Measurements from ENCODE around the gene RPGRIP1L.
"Not testable (repeated sequence)": the region's sequence is repeated elsewhere in the genome, so short reads cannot be mapped to it uniquely, and the experiment has no call there.

The RPGRIP1L gene

DNA sequence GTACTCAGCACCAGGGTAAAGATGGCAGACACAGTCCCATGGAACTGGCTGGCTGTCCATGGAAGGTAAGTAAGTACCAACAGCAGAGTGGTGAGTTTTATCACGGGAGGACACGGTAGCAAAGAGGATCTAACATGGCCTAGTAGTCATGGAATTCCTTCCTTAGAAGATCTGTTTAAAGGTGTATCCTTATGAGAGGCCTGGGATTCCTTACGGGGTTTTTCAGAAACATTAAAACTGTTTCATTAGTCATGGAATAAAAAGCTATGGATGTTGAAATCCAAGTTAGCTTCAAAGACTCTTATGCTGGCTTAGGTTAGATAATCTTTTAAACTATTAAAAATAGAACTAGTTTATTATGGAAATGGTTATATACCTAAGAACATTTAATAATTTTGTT is 7.7 kb upstream of the RPGRIP1L start:
- DNase-seq = no peak

DNA sequence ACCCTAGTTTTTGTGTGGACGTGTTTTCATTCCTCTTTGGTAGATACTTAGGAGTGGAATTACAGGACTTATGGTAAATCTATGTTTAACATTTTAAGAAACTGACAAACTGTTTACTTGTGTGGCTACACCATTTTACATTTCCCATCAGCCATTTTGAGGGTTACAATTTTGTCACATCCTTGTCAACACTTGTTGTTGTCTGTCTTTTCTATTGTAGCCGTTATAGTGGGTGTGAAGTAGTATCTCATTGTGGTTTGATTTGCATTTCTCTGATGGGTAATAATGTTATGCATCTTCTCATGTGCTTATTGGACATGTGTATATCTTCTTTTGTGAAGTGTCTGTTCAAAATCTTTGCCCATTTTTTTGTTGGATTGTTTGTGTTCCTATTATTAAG is 4.8 kb upstream of the RPGRIP1L start:
- no peak for DNase-seq

DNA sequence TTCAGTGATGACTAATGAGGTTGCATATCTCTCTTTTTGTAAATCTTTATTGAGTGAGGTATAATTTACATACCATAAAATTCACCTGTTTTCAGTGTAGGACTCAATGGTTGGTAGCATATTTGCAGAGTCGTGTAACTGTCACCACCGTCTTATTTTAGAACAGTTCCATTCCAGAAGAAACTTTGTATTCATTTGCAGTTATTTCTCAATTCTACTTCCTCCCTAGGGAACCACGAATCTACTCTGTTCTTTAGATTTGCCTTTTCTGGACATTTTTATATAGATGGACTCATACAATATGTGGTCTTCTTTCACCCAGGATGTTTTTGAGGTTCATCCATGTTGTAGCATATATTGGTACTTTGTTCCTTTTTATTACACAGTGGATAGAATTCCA is 4.0 kb upstream of the RPGRIP1L start:
- no peak for DNase-seq

DNA sequence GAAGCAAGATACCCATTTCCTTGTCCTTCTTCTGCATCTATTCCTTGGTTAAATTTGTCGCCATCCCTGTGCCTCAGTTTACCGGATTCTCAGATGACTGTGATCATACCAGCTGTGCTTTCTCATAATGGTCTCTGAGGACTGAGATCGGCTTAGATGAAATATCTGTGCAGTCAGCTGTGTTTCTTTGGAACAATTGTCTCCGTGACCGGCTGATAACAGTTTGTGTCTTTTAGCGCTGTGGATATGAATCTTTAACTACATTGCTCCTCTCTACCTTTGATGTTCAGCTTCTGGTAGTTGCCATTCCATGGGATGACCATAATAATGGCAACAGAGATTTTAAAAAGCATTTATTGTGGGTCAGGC is 770 bp upstream of the RPGRIP1L start:
- DNase-seq = no peak

DNA sequence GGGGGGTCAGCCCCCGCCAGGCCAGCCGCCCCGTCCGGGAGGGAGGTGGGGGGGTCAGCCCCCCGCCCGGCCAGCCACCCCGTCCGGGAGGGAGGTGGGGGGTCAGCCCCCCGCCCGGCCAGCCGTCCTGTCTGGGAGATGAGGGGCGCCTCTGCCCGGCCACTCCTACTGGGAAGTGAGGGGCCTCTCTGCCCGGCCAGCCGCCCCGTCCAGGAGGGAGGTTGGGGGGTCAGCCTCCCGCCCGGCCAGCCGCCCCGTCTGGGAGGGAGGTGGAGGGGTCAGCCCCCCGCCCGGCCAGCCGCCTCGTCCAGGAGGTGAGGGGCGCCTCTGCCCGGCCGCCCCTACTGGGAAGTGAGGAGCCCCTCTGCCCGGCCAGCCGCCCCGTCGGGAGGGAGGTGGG is 5.4 kb downstream of the RPGRIP1L start:
- DNase-seq = not testable (repeated sequence)

DNA sequence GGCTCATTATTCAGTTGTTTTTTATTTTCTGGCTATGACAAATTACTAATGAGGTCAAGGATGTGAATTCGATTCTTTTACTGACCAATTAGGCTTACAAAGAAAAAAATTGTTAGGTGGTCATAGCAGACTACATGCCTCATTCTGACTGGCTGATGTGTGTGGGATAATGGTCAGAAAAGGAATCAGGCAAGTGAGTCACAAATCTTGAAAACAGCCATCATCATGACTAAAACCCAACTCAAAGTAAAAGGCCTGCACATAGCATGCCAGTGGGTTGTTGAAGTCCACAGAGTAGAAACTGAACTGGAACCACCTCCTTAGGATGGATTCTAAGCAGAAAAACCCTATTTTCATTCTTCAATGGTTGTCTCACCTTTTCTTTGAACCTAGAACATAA is 8.6 kb downstream of the RPGRIP1L start:
- DNase-seq = no peak

DNA sequence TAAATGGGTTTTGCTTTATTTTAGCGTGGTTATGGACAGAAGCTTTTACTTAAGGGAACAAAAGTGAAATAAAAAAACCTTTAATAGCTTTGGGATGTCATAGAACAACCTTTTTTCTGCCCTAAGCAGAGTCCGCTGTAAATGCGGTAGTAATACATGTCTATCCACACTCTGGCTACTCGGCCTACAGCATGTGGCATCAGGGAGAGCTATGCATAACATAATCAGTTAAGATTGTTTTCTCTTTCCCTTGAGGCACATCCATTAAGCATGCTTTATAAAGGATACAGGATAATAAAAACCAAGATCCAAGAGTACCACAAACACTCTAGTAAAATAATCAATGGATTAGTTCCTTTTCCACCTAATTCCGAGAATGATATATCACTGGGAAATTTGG is 10.3 kb downstream of the RPGRIP1L start:
- no peak for DNase-seq

DNA sequence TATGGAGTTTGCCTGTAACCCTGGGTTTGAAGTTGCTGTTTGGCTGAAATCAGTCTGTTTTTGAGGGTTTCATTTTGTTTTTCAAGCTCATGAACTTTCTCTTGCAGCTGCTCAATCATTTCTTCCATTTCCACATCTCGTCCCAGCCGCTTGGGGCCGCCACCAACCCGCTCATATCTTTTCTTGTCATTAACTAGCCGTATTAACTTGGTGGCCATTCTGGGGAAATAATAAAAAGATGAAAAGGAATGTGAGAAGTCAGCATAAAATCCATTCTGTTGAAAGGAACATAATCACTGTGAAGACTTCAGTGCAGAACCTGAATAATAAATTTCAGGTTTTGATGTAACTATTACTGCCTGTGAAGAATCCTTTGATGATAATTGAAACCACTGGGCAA is 11.5 kb downstream of the RPGRIP1L start:
- no peak for DNase-seq

DNA sequence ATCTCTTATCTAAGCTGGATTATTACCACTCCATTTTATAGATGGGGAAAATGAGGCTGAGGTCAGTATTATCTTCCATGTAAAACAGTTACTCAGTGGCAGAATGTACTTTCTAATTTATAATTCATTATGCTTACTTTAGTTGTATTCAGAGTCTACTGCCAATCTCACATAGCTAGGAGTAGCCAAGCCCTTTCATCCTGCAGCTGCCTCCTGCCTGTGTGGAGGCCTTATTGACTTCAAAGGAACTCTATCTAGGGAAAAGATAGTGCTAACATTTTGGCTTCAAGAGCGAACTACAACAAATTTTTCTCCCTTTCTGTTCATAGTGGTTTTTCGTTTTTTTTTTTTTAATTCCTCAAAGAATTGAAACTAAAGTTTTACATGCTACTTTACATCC is 12.9 kb downstream of the RPGRIP1L start:
- DNase-seq = no peak

DNA sequence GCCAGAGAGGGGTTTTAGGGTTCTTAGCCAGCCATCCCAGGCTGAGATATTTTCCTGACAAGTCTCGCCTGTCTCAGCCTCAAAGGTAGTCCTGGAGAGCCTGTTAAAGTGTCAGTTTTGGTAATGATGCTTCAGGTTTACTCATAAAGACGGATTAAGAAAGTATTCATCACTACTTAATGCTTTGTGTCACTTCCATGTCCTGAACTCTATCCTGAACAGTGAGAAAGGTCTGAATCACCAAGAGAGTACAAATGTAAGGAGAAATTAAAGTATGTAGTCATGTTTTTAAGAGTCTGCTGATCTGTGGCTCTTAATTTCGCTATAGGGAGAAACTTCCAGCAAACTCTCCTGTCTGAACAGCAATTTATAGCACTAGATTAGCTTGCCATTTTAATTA is 14.0 kb downstream of the RPGRIP1L start:
- DNase-seq = no peak

DNA sequence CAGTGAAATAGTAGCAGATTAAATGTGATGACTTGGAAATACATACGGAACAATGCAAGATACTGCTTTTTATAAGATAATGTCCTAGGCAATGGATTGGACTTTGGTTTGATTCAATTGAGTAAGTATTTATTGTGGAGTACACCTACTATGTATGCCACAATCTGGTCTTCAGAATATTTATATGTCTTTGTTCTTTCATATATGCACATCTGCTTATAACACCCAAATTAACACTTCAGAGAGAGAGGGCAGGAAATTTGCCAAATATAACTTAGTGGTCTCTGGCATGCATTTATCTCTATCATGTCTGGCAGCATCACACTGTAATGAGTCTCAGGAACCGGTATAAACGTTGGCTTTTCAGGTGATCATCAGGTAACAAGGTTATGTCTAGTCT is 16.9 kb downstream of the RPGRIP1L start:
- DNase-seq = no peak

DNA sequence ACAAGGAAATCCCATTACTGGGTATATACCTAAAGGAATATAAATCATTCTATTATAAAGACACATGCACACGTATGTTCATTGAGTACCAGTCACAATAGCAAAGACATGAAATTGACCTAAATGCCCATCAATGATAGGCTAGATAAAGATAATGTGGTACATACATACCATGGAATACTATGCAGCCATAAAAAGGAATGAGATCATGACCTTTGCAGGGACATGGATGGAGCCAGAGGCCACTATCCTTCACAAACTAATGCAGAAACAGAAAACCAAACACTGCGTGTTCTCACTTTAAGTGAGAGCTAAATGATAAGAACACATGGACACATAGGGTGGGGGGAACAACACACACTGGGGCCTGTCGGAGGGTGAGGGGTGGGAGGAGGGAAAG is 18.3 kb downstream of the RPGRIP1L start:
- not testable (repeated sequence) for DNase-seq

DNA sequence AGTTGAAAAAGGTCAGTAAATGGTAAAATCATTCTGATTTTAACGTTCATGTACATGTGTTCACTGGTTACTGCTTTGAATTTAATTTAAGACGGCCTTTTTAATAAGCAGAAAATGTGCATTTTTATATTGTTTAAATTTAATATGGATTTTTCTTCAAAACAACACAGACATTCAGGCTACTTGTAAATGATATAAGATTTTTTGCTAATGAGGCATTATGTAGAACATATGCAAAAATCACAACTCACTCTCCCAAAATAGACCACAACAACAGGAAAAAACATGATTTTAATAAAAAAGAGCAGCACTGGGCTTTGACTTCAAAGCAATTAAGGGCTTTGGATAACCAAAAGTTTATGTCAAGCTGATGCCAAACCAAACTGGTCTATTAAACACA is 22.3 kb downstream of the RPGRIP1L start:
- DNase-seq = no peak

DNA sequence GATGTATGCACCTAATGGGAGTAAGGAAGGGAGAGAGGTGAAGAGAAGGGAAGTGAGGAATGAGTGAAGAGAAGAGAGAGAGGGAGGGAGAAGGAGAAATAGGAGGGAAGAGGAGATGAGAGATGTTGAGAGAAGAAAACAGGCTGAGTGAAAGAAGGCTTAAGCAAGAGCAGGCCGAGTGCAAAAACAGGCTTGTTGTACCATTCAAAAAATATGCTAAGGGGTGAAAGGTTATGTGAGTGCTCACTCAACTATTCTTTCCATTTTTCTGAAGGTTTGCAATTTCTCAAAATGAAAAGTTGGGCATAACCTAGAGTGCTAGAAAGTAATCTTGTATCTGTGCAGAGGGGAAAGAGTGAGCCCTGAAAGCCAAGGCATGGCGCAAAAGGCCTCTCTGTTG is 22.9 kb downstream of the RPGRIP1L start:
- DNase-seq = no peak

DNA sequence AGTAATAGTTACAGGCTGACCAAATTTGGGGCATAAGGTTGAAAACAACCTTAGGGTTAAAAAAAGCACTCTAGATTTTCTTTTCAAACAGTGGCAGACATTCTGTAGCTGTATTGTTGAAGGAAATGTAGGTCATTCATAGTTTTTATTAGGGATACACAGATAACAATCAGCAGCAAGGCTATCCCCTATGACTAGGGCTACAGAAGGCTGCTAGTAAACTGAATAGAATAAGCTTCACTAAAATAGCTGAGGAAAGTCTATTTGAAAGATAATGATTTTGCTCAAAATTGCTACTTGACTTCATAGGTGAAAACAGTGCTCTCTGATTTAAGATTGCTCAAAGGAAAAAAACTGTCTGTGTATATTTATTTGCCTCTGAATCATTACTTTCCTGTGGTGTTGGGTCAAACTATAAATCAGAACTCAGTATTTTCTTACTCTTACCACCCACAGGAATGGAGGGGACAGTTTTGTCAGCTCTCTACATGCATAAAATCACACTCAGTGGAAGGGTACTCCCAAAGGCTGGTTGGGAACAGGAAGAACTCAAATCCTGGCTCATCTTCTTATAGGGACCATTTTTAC is 24.8 kb downstream of the RPGRIP1L start:
- DNase-seq = no peak

DNA sequence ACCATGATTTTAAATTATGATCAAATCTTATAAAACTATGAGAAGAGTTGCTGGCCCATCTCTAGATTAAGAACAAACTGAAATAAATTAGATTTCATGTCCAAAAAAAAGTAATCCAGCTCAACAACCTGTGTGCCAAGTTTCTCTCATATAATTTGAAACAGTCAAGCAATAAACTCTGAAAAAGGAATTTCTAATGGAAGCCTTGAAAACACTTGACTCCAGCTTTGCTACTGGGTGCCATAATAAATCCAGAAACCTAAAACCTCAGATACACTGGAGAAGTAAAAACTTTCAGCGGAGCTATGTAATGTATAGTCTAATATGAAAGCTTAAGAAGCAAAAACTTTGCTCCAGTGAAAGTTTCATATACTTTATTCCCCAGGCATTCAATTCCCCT is 25.5 kb downstream of the RPGRIP1L start:
- no peak for DNase-seq

DNA sequence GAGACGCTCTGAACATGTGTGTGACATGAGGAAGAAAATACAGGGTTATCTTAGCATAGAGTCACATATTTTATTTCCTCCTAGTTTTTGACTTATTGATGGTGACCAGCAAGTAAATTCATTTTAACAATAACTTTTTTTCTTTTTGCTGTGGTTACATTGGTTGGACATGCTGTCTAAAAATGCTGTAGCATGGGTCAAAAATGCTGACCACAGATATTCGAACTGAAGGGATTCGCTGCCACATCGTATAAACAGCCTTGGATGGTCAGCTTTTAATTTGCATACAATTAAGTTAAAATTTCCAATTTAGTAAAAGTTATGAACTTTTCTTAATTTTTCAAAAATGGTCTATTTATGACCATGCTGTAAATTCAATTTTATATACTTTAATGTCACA is 30.5 kb downstream of the RPGRIP1L start:
- DNase-seq = no peak

DNA sequence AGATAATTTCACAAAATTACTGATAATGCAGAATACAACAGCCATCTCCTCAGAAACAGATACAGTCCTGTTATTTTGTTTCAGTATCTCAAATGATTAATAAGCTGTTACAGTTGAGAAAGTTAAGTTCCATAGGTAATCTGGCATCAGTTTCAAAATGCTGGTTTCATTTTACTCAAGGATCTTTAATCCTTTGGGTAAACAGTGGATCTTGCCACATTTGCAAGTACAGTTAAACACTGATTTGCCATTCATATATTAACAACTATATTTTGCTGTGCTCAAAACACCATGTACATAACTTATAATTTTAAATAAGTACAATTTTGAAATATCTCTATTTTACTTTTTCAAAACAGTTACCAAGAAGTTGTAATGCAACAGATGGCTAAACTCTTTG is 31.2 kb downstream of the RPGRIP1L start:
- DNase-seq = no peak

DNA sequence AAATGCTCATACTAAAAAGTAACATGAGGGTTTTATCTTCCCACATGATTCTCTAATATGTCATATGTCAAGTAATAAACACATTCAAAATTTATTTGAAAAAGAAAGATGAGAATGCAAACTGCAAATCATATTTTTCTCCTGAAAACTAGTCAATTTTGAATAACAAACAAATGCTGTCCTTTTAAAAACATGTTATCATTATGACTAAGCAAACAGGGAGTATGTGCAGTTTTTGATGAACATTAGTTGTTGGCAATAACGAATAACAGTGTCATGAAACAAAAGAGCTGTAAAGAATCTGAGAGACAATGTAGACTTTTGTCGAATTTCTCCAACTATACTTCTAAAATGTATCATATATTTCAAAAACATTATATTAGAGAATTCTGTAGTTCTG is 34.8 kb downstream of the RPGRIP1L start:
- no peak for DNase-seq

DNA sequence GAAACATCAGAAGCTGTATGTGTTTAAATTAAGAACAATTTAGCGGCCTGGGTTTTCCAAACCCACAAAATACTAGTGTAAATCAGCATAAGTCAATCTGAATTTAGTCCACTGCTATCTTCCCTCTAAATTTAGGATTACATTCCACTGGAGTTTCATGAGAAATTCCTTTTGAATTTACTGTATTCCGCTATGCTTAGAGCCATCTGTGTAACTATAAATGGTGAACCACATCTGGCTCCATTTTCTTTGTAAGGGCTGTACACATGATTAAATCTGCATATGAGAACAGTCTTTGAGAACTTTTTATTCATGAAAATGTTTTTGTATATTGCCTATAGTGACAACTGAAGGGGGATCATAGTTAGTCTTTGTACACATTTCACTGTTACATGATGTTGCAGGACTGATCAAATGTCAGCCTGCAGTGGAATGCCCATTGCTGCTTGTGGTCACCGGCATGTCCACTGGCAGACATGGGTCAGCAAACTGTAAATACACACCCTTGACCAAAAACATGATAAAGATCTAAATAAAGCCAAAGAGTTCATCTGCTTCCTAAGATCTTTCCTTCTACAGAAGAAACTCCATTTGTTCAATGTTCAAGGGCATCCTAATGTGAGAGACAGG is 36.8 kb downstream of the RPGRIP1L start:
- DNase-seq = no peak

DNA sequence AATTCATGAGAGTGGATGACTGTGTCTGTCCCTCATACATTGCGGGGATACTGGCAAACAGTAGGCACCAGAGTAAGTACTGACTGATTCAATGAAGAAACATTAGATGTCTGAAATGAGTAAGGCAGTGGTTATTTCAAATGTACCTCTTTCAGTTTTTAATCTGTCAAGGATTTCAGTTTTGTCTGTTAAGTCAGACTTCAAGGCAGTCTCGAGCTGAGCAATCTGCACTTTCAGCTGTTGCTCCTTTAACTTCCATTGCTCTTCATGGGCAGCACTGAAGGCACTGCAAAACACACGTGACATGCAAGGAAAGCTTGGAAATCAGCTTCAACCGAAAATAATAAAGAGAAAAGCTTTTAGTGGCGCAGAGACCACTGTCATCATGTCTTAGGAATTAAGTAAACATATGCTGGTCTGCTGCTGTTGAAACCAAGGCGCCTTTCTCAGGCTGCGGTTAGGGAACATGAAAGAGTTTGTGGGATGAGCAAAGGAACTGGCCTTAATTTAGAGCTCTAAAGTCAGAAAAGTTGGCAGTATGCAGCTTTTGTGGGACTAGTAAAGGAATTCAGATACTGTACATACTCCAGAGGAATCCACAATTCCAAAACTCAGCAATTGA is 38.8 kb downstream of the RPGRIP1L start:
- DNase-seq = no peak

DNA sequence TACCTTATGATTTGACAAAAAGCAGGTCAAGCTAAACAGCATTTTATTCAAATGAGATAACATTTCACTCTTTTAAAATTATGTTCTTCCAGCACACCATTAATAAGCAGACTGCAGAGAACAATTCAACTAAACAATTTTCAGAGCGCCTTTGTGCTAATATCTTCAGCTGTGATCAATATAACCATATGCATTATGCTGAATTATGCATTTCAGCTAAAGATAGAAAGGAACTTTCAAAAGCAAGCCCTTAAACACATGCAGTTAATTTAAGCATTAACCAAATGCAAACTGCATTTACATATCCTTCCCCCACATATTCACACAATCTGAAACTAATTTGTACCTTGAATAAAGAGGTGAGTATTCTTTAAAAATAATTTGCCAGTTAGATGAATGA is 41.6 kb downstream of the RPGRIP1L start:
- DNase-seq = no peak

DNA sequence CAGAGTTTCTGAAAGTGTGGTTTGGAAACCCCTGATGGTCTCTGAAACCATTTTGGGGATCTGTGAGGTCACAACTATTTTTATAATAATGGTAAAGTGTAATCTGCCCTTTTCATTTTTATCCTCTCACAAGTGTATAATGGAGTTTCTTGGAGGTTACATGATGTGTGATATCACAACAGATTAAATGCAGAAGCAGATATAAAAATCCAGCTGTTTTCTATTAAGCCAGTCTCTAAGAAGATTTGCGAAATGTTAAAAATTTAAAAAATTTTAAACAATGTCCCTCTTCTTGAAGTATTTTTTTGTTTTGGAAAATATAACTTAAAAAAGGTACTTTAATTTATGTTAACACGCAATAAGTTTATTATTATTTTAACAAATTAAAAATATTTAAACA is 48.7 kb downstream of the RPGRIP1L start:
- no peak for DNase-seq

DNA sequence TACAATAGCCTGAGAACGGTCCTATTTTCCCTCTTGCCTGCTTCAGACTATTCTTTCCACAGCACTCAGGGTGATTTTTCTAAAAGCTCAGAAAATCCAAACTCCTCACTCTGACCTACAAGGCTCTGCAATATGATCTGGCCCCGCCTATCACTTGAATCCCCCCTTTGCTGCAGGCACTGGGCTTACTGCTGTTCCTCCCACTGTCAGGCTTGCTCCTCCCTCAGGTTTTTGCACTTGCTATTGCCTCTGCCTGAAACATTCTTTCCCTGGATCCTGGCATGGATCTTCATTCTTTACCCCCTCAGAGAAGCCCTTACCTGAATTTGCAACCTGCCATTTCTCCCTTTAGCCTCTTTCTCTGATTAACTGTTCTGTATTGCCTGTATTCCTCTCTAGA is 52.3 kb downstream of the RPGRIP1L start:
- no peak for DNase-seq

DNA sequence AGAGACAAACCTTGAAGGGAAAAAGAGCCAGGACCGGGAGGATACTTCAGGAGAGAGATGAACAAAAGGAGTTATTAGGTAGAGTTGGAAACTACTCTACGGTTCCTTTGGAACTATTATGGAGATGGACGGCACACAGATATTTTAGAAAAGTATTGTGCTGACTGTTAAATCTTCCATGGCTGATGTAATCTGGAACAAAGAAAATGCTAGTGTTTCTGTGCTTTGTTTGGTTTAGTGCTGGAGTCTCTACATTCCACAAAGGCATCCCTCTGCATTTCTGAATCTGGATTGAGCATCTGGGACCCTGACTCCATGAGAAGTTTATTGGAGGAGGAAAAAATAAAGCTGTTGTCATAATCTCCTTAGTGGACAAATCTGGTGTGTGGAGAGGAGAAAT is 57.2 kb downstream of the RPGRIP1L start:
- no peak for DNase-seq

Data from NCI-H1930 (cell line).